Astrocyte (in vitro differentiated cells and primary cell): ENCODE data around the gene TRIM44. TPM values are rescaled to one million over a fixed set of nuclear protein-coding genes. Genes with fewer than 3 reads are reported as not detected.

Experiments used
- DNase-seq: peaks from one replicate; pipeline ENCODE4 v3.0.0-alpha.2; 2010; ENCODE audit warnings: low read depth
- FAIRE-seq: peaks from 2 replicates; lab custom pipeline; 2011; peaks lifted over from hg19 to GRCh38; lab: Jason Lieb, UNC
- H2AFZ ChIP-seq: 2 replicates; pipeline ENCODE4 v1.6.0; 2012; ENCODE audit warnings: low read depth, low read length, inconsistent platforms
- H3K27ac ChIP-seq: 2 replicates; pipeline ENCODE4 v1.5.1; 2011; ENCODE audit warnings: low read depth, low read length, inconsistent platforms
- H3K27me3 ChIP-seq: 2 replicates; pipeline ENCODE4 v1.6.0; 2011; ENCODE audit warnings: low read length, inconsistent platforms; ENCODE audit not compliant: insufficient read depth
- H3K36me3 ChIP-seq: 2 replicates; pipeline ENCODE4 v1.5.1; 2011; ENCODE audit warnings: low read length, inconsistent platforms; ENCODE audit not compliant: insufficient read depth
- H3K4me1 ChIP-seq: 2 replicates; pipeline ENCODE4 v1.5.1; 2011; ENCODE audit warnings: low read length, inconsistent platforms; ENCODE audit not compliant: insufficient read depth
- H3K4me2 ChIP-seq: 2 replicates; pipeline ENCODE4 v1.6.0; 2012; ENCODE audit warnings: low read length, inconsistent platforms
- H3K4me3 ChIP-seq: 2 replicates; pipeline ENCODE4 v1.5.1; 2011; ENCODE audit warnings: low read depth, mild to moderate bottlenecking, low read length, inconsistent platforms; ENCODE audit not compliant: insufficient read depth
- H3K79me2 ChIP-seq: 2 replicates; pipeline ENCODE4 v1.6.0; 2012; ENCODE audit warnings: mild to moderate bottlenecking, low read length, inconsistent platforms; ENCODE audit not compliant: insufficient read depth
- H3K9ac ChIP-seq: 2 replicates; pipeline ENCODE4 v1.6.0; 2012; ENCODE audit warnings: mild to moderate bottlenecking, low read length, inconsistent platforms
- H3K9me3 ChIP-seq: 2 replicates; pipeline ENCODE4 v1.5.1; 2012; ENCODE audit warnings: low read depth, mild to moderate bottlenecking, low read length, inconsistent platforms; ENCODE audit not compliant: insufficient read depth
- H4K20me1 ChIP-seq: 2 replicates; pipeline ENCODE4 v1.6.0; 2012; ENCODE audit warnings: low read length, inconsistent platforms; ENCODE audit not compliant: insufficient read depth
- H3K27ac Mint-ChIP-seq: one replicate; pipeline ENCODE4 v1.8.0; 2021; ENCODE audit warnings: mild to moderate bottlenecking, mixed read lengths; ENCODE audit not compliant: unreplicated experiment
- H3K27me3 Mint-ChIP-seq: one replicate; pipeline ENCODE4 v1.8.0; 2021; ENCODE audit warnings: low read depth, mixed read lengths; ENCODE audit not compliant: unreplicated experiment
- H3K36me3 Mint-ChIP-seq: one replicate; pipeline ENCODE4 v1.8.0; 2021; ENCODE audit warnings: low read depth, mixed read lengths; ENCODE audit not compliant: unreplicated experiment
- H3K4me1 Mint-ChIP-seq: one replicate; pipeline ENCODE4 v1.8.0; 2021; ENCODE audit warnings: low read depth, mixed read lengths; ENCODE audit not compliant: unreplicated experiment
- H3K4me3 Mint-ChIP-seq: one replicate; pipeline ENCODE4 v1.8.0; 2021; ENCODE audit warnings: mild to moderate bottlenecking, moderate library complexity, mixed read lengths; ENCODE audit not compliant: unreplicated experiment
- H3K9me3 Mint-ChIP-seq: one replicate; pipeline ENCODE4 v1.8.0; 2021; ENCODE audit warnings: mild to moderate bottlenecking, mixed read lengths; ENCODE audit not compliant: unreplicated experiment
- CTCF ChIP-seq: IDR thresholded peaks from 2 replicates; pipeline ENCODE4 v1.5.1; 2011; ENCODE audit warnings: low read depth, mild to moderate bottlenecking, inconsistent platforms, low read length, moderate library complexity; ENCODE audit not compliant: insufficient read depth
- EZH2 ChIP-seq: IDR thresholded peaks from 2 replicates; pipeline ENCODE4 v1.6.1; 2012; ENCODE audit warnings: mild to moderate bottlenecking, low read length, inconsistent platforms; ENCODE audit not compliant: insufficient read depth
- total RNA-seq: library from RNA; stranded (reverse); gene quantifications from 2 replicates; pipeline ENCODE4 v1.2.1, GENCODE V29; 2021

TRIM44 gene
- total RNA-seq, 1 donor from 2014 or later, result 61.0 TPM

- FAIRE-seq, result no peak
- Histone ChIP-seq H3K4me3 (no peak overlapping the region), H3K9me3 (peaks cover 3% of the 10 kb centered on the region), H3K36me3 (peaks cover 18% of the 10 kb centered on the region), H3K4me2 (no peak overlapping the region), H3K79me2 (peaks cover 4% of the 10 kb centered on the region), H3K9ac (no peak overlapping the region), H3K4me1 (no peaks in the 10 kb centered on the region), H3K27ac (no peak overlapping the region), H2AFZ (no peak overlapping the region), H3K27me3 (no peaks in the 10 kb centered on the region), H4K20me1 (peaks cover 12% of the 10 kb centered on the region)
- Mint-ChIP-seq H3K27me3 (no peaks in the 10 kb centered on the region), H3K4me3 (no peak overlapping the region), H3K4me1 (peaks cover 17% of the 10 kb centered on the region), H3K9me3 (peaks cover 2% of the 10 kb centered on the region), H3K27ac (no peak overlapping the region), H3K36me3 (peaks cover 18% of the 10 kb centered on the region)
- DNase-seq, result no peak
- TF ChIP-seq CTCF, result no peak
- no peak for TF ChIP-seq EZH2
Observed at GRCh38 chr11:35735411-35735810, 72.8 kb downstream of the TRIM44 start.

GRCh38 chr11:35735903-35736302 is 73.3 kb downstream of the TRIM44 start:
- no peak overlapping the region for H3K27ac Mint-ChIP-seq
- DNase-seq, result no peak
- Histone ChIP-seq H3K4me3 (no peak overlapping the region), H4K20me1 (peaks cover 12% of the 10 kb centered on the region), H3K4me1 (no peaks in the 10 kb centered on the region), H3K27ac (no peak overlapping the region), H3K4me2 (no peak overlapping the region), H2AFZ (no peak overlapping the region), H3K9ac (no peak overlapping the region), H3K36me3 (peaks cover 18% of the 10 kb centered on the region), H3K9me3 (peaks cover 3% of the 10 kb centered on the region), H3K27me3 (no peaks in the 10 kb centered on the region), H3K79me2 (peaks cover 4% of the 10 kb centered on the region)
- no peaks in the 10 kb centered on the region for H3K27me3 Mint-ChIP-seq
- no peak overlapping the region for H3K4me3 Mint-ChIP-seq
- peaks cover 17% of the 10 kb centered on the region for H3K4me1 Mint-ChIP-seq
- TF ChIP-seq EZH2 (no peak), CTCF (no peak)
- peaks cover 18% of the 10 kb centered on the region for H3K36me3 Mint-ChIP-seq
- FAIRE-seq, result no peak
- peaks cover 2% of the 10 kb centered on the region for H3K9me3 Mint-ChIP-seq

DNA sequence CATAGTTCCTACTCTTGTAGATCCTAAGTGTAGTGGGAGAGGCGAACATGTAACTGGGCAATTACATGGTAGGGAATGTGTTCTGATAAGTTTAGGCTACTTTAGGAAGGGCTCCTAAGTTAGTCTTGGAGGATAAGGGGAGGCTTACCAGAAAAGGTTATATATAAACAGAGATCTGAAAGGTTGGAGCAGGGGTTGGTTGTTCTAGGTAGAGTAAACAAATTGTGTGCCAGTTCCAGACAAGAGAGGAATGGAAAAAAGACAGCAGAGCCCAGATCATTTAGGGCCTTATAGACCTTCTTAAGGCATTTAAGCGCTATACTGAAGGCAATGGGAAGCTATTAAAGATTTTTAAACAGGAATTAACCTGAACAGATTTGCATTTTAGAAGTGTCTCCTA is 74.4 kb downstream of the TRIM44 start:
- Histone ChIP-seq H3K36me3 (peaks cover 18% of the 10 kb centered on the region), H3K4me3 (no peak overlapping the region), H2AFZ (no peak overlapping the region), H3K79me2 (peaks cover 1% of the 10 kb centered on the region), H3K9ac (no peak overlapping the region), H3K4me1 (no peaks in the 10 kb centered on the region), H4K20me1 (peaks cover 12% of the 10 kb centered on the region), H3K27ac (no peak overlapping the region), H3K9me3 (peaks cover 3% of the 10 kb centered on the region), H3K27me3 (no peaks in the 10 kb centered on the region), H3K4me2 (no peak overlapping the region)
- Mint-ChIP-seq H3K36me3 (peaks cover 16% of the 10 kb centered on the region), H3K27ac (no peak overlapping the region), H3K9me3 (peaks cover 2% of the 10 kb centered on the region), H3K4me1 (peaks cover 17% of the 10 kb centered on the region), H3K27me3 (no peaks in the 10 kb centered on the region), H3K4me3 (no peak overlapping the region)
- no peak for FAIRE-seq
- TF ChIP-seq EZH2 (no peak), CTCF (no peak)
- no peak for DNase-seq
